GM23338 (cell line): ENCODE data around the gene DXO. TPM values are rescaled to one million over a fixed set of nuclear protein-coding genes. Genes with fewer than 3 reads are reported as not detected.

Experiments
- ATAC-seq: fragments of 200-7000 bp; cut with Tn5 transposase; 3 replicates; pipeline ENCODE4 v1.9.1; 2020
- DNase-seq: peaks from one replicate; pipeline ENCODE4 v3.0.0-alpha.2; 2015; ENCODE audit warnings: low spot score
- H2AFZ ChIP-seq: fragments of 200-600 bp; sonication (generic); 2 replicates; pipeline ENCODE4 v1.8.0; 2016; ENCODE audit warnings: antibody characterized with exemption, mild to moderate bottlenecking, moderate library complexity
- H3F3A ChIP-seq: fragments of 200-600 bp; sonication (generic); replicated peaks from 2 replicates; pipeline ENCODE4 v1.8.0; 2017; ENCODE audit warnings: antibody characterized with exemption, mixed run types, low read depth
- H3K27ac ChIP-seq: fragments of 200-600 bp; sonication (generic); 2 replicates; pipeline ENCODE4 v1.6.1; 2016; ENCODE audit warnings: low read depth
- H3K27me3 ChIP-seq: fragments of 200-600 bp; sonication (generic); 2 replicates; pipeline ENCODE4 v1.8.0; 2016; ENCODE audit warnings: mild to moderate bottlenecking, mixed run types, moderate library complexity; ENCODE audit not compliant: insufficient read depth
- H3K36me3 ChIP-seq: fragments of 200-600 bp; sonication (generic); 2 replicates; pipeline ENCODE4 v1.8.0; 2016; ENCODE audit warnings: mild to moderate bottlenecking; ENCODE audit not compliant: insufficient read depth
- H3K4me1 ChIP-seq: fragments of 200-600 bp; sonication (generic); 2 replicates; pipeline ENCODE4 v1.8.0; 2016; ENCODE audit warnings: mild to moderate bottlenecking, moderate library complexity; ENCODE audit not compliant: insufficient read depth
- H3K4me2 ChIP-seq: fragments of 200-600 bp; sonication (generic); 2 replicates; pipeline ENCODE4 v1.7.1; 2017; ENCODE audit warnings: mixed run types
- H3K4me3 ChIP-seq: fragments of 200-600 bp; sonication (generic); 2 replicates; pipeline ENCODE4 v1.6.1; 2016; ENCODE audit warnings: mixed run types
- H3K79me2 ChIP-seq: fragments of 200-600 bp; sonication (generic); replicated peaks from 2 replicates; pipeline ENCODE4 v1.8.0; 2017; ENCODE audit warnings: mild to moderate bottlenecking; ENCODE audit not compliant: insufficient read depth
- H3K9me2 ChIP-seq: fragments of 200-600 bp; sonication (generic); 2 replicates; pipeline ENCODE4 v1.8.0; 2017; ENCODE audit not compliant: insufficient read depth
- H4K20me1 ChIP-seq: fragments of 200-600 bp; sonication (generic); replicated peaks from 2 replicates; pipeline ENCODE4 v1.8.0; 2017; ENCODE audit warnings: mild to moderate bottlenecking; ENCODE audit not compliant: insufficient read depth
- H3K27ac Mint-ChIP-seq: 2 replicates; pipeline ENCODE4 v1.8.0; 2020; ENCODE audit warnings: inconsistent platforms, mild to moderate bottlenecking, moderate library complexity, mixed read lengths
- H3K27me3 Mint-ChIP-seq: 3 replicates; pipeline ENCODE4 v1.8.0; 2022; ENCODE audit warnings: low read depth, mild to moderate bottlenecking, moderate library complexity, mixed read lengths, inconsistent platforms; ENCODE audit not compliant: insufficient read depth, poor library complexity
- H3K36me3 Mint-ChIP-seq: 3 replicates; pipeline ENCODE4 v1.8.0; 2021; ENCODE audit warnings: low read depth, mild to moderate bottlenecking, inconsistent platforms, moderate library complexity, mixed read lengths
- H3K4me1 Mint-ChIP-seq: 3 replicates; pipeline ENCODE4 v1.8.0; 2020; ENCODE audit warnings: mild to moderate bottlenecking, inconsistent platforms, mixed read lengths
- H3K4me3 Mint-ChIP-seq: 3 replicates; pipeline ENCODE4 v1.8.0; 2021; ENCODE audit warnings: moderate library complexity, mild to moderate bottlenecking, inconsistent platforms, mixed read lengths
- H3K9me3 Mint-ChIP-seq: 3 replicates; pipeline ENCODE4 v1.8.0; 2020; ENCODE audit warnings: moderate library complexity, mild to moderate bottlenecking, inconsistent platforms, mixed read lengths
- CREB1 ChIP-seq: fragments of 250-450 bp; sonication (Bioruptor Pico); IDR thresholded peaks from 2 replicates; pipeline ENCODE4 v1.5.0; 2020; ENCODE audit warnings: low read depth, mild to moderate bottlenecking, moderate library complexity
- ETS1 ChIP-seq: IDR thresholded peaks from 2 replicates; pipeline ENCODE4 v1.6.1; 2016; ENCODE audit warnings: antibody characterized with exemption
- EZH2 ChIP-seq: fragments of 200-600 bp; sonication (generic); IDR thresholded peaks from one replicate; pipeline ENCODE4 v1.8.0; 2017; ENCODE audit warnings: antibody characterized with exemption, mild to moderate bottlenecking, low read depth; ENCODE audit not compliant: unreplicated experiment
- EZH2phosphoT487 ChIP-seq: fragments of 200-600 bp; sonication (generic); IDR thresholded peaks from one replicate; pipeline ENCODE4 v1.8.1; 2018; ENCODE audit warnings: antibody characterized with exemption; ENCODE audit not compliant: unreplicated experiment
- JUNB ChIP-seq: IDR thresholded peaks from one replicate; pipeline ENCODE4 v1.6.1; 2016; ENCODE audit warnings: antibody characterized with exemption; ENCODE audit not compliant: unreplicated experiment
- NANOG ChIP-seq: IDR thresholded peaks from 2 replicates; pipeline ENCODE4 v1.6.1; 2016; ENCODE audit warnings: antibody characterized with exemption, borderline replicate concordance
- POLR2AphosphoS5 ChIP-seq: IDR thresholded peaks from 2 replicates; pipeline ENCODE4 v1.6.1; 2016; ENCODE audit warnings: antibody characterized with exemption, low read depth
- STAT1 ChIP-seq: IDR thresholded peaks from one replicate; pipeline ENCODE4 v1.6.1; 2016; ENCODE audit warnings: antibody characterized with exemption; ENCODE audit not compliant: unreplicated experiment
- ZNF114 ChIP-seq: fragments of 250-450 bp; sonication (Bioruptor Pico); IDR thresholded peaks from 2 replicates; pipeline ENCODE4 v1.5.0; 2020; ENCODE audit warnings: mild to moderate bottlenecking, moderate library complexity
- ZNF331 ChIP-seq: fragments of 250-450 bp; sonication (Bioruptor Pico); IDR thresholded peaks from 2 replicates; pipeline ENCODE4 v1.5.0; 2020; ENCODE audit warnings: low read depth, mild to moderate bottlenecking, moderate library complexity
- polyA plus RNA-seq: library from polyadenylated mRNA; unstranded; fragments of >200 nt; fragmentation: Nextera tagmentation; extraction: Ambion mirVana; gene quantifications from 2 replicates; pipeline ENCODE4 v1.2.1, GENCODE V29; 2016
- total RNA-seq: library from RNA; depleted of rRNA; stranded (reverse); fragments of >200 nt; shearing (Covaris generic); gene quantifications from 2 replicates; pipeline ENCODE4 v1.2.3, GENCODE V29; 2014
- TF ChIP-seq, protein P1 (sequence below): fragments of 250-450 bp; sonication (Bioruptor Pico); IDR thresholded peaks from 2 replicates; pipeline ENCODE4 v1.5.0; 2020; ENCODE audit warnings: mild to moderate bottlenecking, moderate library complexity
- TF ChIP-seq, protein P2 (sequence below), 2 experiments: fragments of 200-600 bp in 1 of 2; sonication (generic) in 1 of 2; conservative IDR thresholded peaks; 2 replicates each; pipeline versions ENCODE4 v1.5.1 to v1.6.1; 2016 to 2017; ENCODE audit warnings: antibody characterized with exemption in 2 of 2, low read depth in 2 of 2, mild to moderate bottlenecking in 2 of 2, moderate library complexity in 1 of 2

DXO gene
- total and polyA plus RNA-seq, 2 experiments from 2014 or later, result 15.6 to 19.7 TPM

DNA sequence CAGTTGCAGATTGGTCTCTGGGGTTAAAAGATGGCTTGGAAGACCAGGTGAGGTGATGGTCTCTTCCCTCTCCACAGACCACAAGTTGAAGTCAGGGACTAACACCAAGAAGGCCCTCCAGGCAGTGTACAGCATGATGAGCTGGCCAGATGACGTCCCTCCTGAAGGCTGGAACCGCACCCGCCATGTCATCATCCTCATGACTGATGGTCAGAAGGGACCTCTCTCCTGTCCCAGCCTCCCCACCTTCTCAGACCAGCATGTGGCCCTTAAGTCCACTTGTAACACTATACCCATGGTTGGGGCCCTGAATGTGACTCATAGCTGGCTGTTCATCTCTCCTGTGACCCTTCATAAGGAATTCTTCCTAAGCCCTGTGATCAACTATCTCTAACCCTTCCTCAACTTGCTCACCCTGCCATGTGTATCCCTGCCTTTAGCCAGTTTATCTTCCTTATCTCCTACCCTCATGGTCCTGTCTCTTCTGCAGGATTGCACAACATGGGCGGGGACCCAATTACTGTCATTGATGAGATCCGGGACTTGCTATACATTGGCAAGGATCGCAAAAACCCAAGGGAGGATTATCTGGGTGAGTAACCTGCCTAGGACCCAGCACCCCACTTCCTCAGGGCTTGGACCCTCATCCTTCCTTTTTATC, 23.1 kb downstream of the DXO start (continued):
- TF ChIP-seq STAT1 (no peak), NANOG (no peak), CREB1 (no peak), POLR2AphosphoS5 (no peak), ZNF331 (CRISPR knock-in tag) (no peak), EZH2phosphoT487 (no peak), JUNB (no peak)
- TF ChIP-seq, protein P1, sequence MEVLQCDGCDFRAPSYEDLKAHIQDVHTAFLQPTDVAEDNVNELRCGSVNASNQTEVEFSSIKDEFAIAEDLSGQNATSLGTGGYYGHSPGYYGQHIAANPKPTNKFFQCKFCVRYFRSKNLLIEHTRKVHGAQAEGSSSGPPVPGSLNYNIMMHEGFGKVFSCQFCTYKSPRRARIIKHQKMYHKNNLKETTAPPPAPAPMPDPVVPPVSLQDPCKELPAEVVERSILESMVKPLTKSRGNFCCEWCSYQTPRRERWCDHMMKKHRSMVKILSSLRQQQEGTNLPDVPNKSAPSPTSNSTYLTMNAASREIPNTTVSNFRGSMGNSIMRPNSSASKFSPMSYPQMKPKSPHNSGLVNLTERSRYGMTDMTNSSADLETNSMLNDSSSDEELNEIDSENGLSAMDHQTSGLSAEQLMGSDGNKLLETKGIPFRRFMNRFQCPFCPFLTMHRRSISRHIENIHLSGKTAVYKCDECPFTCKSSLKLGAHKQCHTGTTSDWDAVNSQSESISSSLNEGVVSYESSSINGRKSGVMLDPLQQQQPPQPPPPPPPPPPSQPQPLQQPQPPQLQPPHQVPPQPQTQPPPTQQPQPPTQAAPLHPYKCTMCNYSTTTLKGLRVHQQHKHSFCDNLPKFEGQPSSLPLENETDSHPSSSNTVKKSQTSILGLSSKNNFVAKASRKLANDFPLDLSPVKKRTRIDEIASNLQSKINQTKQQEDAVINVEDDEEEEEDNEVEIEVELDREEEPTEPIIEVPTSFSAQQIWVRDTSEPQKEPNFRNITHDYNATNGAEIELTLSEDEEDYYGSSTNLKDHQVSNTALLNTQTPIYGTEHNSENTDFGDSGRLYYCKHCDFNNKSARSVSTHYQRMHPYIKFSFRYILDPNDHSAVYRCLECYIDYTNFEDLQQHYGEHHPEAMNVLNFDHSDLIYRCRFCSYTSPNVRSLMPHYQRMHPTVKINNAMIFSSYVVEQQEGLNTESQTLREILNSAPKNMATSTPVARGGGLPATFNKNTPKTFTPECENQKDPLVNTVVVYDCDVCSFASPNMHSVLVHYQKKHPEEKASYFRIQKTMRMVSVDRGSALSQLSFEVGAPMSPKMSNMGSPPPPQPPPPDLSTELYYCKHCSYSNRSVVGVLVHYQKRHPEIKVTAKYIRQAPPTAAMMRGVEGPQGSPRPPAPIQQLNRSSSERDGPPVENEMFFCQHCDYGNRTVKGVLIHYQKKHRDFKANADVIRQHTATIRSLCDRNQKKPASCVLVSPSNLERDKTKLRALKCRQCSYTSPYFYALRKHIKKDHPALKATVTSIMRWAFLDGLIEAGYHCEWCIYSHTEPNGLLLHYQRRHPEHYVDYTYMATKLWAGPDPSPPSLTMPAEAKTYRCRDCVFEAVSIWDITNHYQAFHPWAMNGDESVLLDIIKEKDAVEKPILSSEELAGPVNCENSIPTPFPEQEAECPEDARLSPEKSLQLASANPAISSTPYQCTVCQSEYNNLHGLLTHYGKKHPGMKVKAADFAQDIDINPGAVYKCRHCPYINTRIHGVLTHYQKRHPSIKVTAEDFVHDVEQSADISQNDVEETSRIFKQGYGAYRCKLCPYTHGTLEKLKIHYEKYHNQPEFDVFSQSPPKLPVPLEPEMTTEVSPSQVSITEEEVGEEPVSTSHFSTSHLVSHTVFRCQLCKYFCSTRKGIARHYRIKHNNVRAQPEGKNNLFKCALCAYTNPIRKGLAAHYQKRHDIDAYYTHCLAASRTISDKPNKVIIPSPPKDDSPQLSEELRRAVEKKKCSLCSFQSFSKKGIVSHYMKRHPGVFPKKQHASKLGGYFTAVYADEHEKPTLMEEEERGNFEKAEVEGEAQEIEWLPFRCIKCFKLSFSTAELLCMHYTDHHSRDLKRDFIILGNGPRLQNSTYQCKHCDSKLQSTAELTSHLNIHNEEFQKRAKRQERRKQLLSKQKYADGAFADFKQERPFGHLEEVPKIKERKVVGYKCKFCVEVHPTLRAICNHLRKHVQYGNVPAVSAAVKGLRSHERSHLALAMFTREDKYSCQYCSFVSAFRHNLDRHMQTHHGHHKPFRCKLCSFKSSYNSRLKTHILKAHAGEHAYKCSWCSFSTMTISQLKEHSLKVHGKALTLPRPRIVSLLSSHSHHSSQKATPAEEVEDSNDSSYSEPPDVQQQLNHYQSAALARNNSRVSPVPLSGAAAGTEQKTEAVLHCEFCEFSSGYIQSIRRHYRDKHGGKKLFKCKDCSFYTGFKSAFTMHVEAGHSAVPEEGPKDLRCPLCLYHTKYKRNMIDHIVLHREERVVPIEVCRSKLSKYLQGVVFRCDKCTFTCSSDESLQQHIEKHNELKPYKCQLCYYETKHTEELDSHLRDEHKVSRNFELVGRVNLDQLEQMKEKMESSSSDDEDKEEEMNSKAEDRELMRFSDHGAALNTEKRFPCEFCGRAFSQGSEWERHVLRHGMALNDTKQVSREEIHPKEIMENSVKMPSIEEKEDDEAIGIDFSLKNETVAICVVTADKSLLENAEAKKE (CRISPR knock-in tag), result no peak

DNA sequence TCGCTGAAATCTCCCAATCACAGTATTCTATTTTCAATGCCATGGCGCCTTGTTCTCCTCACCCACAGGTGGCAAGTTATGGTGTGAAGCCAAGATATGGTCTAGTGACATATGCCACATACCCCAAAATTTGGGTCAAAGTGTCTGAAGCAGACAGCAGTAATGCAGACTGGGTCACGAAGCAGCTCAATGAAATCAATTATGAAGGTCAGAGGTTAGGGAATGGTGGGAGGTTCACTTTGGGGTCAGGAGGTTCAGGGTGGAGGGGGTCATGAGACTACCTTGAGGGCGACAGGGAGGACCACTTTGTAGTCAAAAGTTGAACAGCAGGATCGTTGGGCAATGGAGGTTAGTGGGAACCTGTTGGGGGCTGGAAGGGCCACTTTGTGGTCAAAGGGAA, 23.6 kb downstream of the DXO start:
- Histone ChIP-seq H3K36me3 (peaks cover 6% of the 10 kb centered on the region; the same call in 1 of the 2 replicates), H3K4me3 (no peak overlapping the region), H3K4me2 (no peak overlapping the region), H3K4me1 (no peaks in the 10 kb centered on the region), H3K27ac (no peak overlapping the region), H3K9me2 (no peaks in the 10 kb centered on the region), H3F3A (0 out of 2 replicates have a peak, but pooled peaks cover 6% of the 10 kb centered on the region), H3K79me2 (no peaks in the 10 kb centered on the region), H2AFZ (no peak overlapping the region), H3K27me3 (no peaks in the 10 kb centered on the region), H4K20me1 (no peaks in the 10 kb centered on the region; the same call in 1 of the 2 replicates)
- DNase-seq (no peak), ATAC-seq (no peak)
- Mint-ChIP-seq H3K27ac (no peak overlapping the region), H3K9me3 (peaks cover 3% of the 10 kb centered on the region; the same call in 1 of the 3 replicates), H3K4me1 (no peaks in the 10 kb centered on the region; the same call in 1 of the 3 replicates), H3K36me3 (peaks cover 11% of the 10 kb centered on the region), H3K27me3 (peaks cover 19% of the 10 kb centered on the region), H3K4me3 (no peak overlapping the region)
- no peak for TF ChIP-seq ETS1
- no peak for TF ChIP-seq EZH2
- TF ChIP-seq JUNB, result no peak
- no peak for TF ChIP-seq CREB1
- TF ChIP-seq POLR2AphosphoS5, result no peak
- TF ChIP-seq STAT1, result no peak
- TF ChIP-seq ZNF331 (CRISPR knock-in tag), result no peak
- no peak for TF ChIP-seq EZH2phosphoT487
- TF ChIP-seq NANOG, result no peak
- no peak for TF ChIP-seq ZNF114 (CRISPR knock-in tag)
- TF ChIP-seq, protein P2, sequence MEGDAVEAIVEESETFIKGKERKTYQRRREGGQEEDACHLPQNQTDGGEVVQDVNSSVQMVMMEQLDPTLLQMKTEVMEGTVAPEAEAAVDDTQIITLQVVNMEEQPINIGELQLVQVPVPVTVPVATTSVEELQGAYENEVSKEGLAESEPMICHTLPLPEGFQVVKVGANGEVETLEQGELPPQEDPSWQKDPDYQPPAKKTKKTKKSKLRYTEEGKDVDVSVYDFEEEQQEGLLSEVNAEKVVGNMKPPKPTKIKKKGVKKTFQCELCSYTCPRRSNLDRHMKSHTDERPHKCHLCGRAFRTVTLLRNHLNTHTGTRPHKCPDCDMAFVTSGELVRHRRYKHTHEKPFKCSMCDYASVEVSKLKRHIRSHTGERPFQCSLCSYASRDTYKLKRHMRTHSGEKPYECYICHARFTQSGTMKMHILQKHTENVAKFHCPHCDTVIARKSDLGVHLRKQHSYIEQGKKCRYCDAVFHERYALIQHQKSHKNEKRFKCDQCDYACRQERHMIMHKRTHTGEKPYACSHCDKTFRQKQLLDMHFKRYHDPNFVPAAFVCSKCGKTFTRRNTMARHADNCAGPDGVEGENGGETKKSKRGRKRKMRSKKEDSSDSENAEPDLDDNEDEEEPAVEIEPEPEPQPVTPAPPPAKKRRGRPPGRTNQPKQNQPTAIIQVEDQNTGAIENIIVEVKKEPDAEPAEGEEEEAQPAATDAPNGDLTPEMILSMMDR (conservative IDR thresholded peaks at IDR 0.05; ENCODE audit: low read depth in 2 of 2), result no peak
